Left ventricle myocardium inferior (tissue), 1 donor: ENCODE measurements around the gene GINS1. TPM values are rescaled to one million over a fixed set of nuclear protein-coding genes. Genes with fewer than 3 reads are reported as not detected.

Source experiments
- DNase-seq: peaks from one replicate; pipeline ENCODE4 v3.0.0-alpha.2; 2020
- H3K27ac ChIP-seq: fragments of 200-600 bp; replicated peaks from 2 replicates; pipeline ENCODE4 v1.8.0; 2021
- H3K27me3 ChIP-seq: fragments of 200-600 bp; 2 replicates; pipeline ENCODE4 v1.8.0; 2021; ENCODE audit warnings: low read depth
- H3K36me3 ChIP-seq: fragments of 200-600 bp; 2 replicates; pipeline ENCODE4 v1.8.0; 2021
- H3K4me1 ChIP-seq: fragments of 200-600 bp; 2 replicates; pipeline ENCODE4 v1.8.0; 2021
- H3K4me3 ChIP-seq: fragments of 200-600 bp; 2 replicates; pipeline ENCODE4 v1.8.0; 2021; ENCODE audit warnings: mild to moderate bottlenecking, moderate library complexity
- H3K9me3 ChIP-seq: fragments of 200-600 bp; replicated peaks from 2 replicates; pipeline ENCODE4 v1.8.0; 2021
- intact Hi-C: fragments of 100-400 bp; cut with micrococcal nuclease; formaldehyde crosslinking; loops from one replicate; pipeline ENCODE4 v1.11.0; 2022
- long read RNA-seq: library from polyadenylated mRNA; unstranded; transcript quantifications from one replicate; pipeline ENCODE4 v2.0.0, GENCODE V29; 2021
- total RNA-seq: library from RNA; stranded (reverse); fragmentation: NEBNext Ultra II Directional; extraction: Animal tissue kit (Norgen Biotek cat#: 25700); gene quantifications from one replicate; pipeline ENCODE4 v1.2.1, GENCODE V29; 2021
- TF ChIP-seq, protein P1 (sequence below): fragments of 200-600 bp; IDR thresholded peaks from 2 replicates; pipeline ENCODE4 v1.8.0; 2021; ENCODE audit warnings: antibody characterized with exemption, mild to moderate bottlenecking, borderline replicate concordance
- donor health status: DM: no; HTN: yes; CAD: no; lungs with severe emphysema.

GINS1 gene
- 0.41 TPM for total RNA-seq
- long read RNA-seq, result 0 reads

DNA sequence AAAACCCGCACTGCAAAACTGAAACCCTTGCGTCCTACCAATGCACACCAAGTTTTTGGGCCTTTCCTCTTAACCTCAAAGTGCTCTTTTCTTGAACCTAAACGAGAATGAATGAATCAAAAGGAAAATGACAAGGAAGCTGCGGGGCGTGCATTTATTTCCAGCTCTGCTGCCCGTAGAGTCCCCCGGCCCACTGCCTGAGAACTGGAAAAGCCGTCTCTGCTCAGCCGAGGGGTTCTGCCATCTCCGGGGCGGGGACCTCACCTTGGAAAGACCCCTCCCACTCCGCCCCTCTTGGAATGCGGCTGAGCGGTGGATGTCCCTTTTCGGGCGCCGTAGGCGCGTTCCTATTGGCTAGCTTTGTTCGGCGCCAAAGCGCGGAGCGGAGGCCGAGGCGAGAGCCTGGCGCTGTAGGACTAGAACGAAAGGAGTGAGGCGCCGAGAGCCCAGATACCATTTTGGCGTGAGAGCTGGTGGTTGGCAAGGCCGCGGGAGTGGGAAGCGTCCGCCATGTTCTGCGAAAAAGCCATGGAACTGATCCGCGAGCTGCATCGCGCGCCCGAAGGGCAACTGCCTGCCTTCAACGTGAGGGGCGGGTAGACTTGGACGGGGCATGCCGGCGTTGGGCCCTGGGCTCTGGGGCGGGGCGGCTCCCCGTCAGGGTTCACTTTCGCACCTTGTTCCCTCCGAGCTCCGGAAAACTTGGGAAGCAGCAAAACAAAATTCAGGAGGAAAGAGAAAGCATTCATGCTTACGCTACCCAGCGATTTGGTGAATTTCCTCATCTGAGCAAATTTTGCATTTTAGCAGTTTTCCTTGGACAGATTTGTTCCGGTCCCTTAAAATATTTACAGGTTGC, at the start of gene GINS1:
GINS1 (plus strand) TSS at position 363 of the 859 bp plus-strand sequence; CDS start at position 511, 148 bp downstream.
- intact Hi-C loops, result no loop called here
- peaks cover 20% of the 10 kb centered on the region for H3K9me3 ChIP-seq
- TF ChIP-seq, protein P1, sequence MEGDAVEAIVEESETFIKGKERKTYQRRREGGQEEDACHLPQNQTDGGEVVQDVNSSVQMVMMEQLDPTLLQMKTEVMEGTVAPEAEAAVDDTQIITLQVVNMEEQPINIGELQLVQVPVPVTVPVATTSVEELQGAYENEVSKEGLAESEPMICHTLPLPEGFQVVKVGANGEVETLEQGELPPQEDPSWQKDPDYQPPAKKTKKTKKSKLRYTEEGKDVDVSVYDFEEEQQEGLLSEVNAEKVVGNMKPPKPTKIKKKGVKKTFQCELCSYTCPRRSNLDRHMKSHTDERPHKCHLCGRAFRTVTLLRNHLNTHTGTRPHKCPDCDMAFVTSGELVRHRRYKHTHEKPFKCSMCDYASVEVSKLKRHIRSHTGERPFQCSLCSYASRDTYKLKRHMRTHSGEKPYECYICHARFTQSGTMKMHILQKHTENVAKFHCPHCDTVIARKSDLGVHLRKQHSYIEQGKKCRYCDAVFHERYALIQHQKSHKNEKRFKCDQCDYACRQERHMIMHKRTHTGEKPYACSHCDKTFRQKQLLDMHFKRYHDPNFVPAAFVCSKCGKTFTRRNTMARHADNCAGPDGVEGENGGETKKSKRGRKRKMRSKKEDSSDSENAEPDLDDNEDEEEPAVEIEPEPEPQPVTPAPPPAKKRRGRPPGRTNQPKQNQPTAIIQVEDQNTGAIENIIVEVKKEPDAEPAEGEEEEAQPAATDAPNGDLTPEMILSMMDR, result no peak
- no peaks in the 10 kb centered on the region for H3K27me3 ChIP-seq
- peaks cover 17% of the 10 kb centered on the region for H3K4me1 ChIP-seq
- H3K36me3 ChIP-seq, result no peaks in the 10 kb centered on the region
- peak within 1 kb of the TSS; percentile 22 for H3K27ac ChIP-seq
- peak; percentile 79 for DNase-seq
- H3K4me3 ChIP-seq, result peak within 1 kb of the TSS; percentile 75

DNA sequence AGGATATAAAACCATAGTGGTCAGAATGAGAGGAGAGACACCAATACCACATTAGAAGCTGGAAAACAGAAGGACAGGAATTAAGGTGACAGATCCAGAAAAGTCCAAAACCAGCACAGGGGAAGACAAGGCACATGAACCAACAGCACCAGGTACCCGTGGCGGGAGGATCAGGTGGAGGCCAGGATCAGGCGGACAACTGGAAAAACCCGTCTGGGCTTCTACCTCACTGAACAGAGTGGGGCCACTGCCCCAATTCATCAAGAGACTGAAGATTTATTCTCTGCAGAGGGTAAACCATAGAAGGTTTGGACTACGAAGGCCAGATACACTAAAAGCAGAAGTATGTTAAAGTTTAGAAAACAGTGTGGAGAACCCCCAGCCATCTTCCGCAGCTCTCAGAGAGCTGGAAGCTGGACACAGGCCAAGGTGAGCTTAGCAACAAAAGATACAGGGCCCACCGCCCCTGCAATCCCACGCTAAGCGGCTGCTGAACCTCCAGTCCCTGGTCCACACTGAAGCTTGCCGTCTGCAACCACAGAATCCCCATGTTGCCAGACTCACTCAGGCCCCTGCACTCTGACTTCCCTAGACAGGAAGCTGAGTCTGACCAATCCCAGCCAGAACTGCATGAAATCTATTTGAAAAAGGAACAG, 46.7 kb upstream of the GINS1 start:
- DNase-seq, result no peak
- Histone ChIP-seq H3K4me3 (no peak overlapping the region), H3K27ac (peak overlapping the region; percentile 44), H3K27me3 (no peaks in the 10 kb centered on the region), H3K4me1 (peaks cover 31% of the 10 kb centered on the region), H3K36me3 (no peaks in the 10 kb centered on the region), H3K9me3 (no peaks in the 10 kb centered on the region)
- TF ChIP-seq, protein P1, result no peak
- intact Hi-C loops, result no loop called here

DNA sequence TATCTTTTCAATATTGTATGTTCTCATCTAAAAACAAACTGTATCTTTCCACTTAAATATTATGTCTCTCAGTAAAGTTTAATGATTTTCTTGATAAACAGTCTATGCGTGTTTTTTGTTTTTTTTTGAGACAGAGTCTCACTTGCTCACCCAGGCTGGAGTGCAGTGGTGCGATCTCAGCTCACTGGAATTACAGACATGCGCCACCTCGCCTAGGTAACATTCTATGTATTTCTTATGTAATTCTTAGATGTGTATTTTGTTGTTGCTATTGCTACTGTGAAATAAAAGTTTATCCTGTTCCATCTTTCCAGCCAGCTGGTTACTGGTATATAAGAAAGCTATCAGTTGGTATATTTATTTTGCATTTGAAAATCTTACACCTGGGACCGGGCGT, 46.2 kb upstream of the GINS1 start:
- Histone ChIP-seq H3K27ac (no peak overlapping the region), H3K4me1 (peaks cover 26% of the 10 kb centered on the region), H3K9me3 (no peaks in the 10 kb centered on the region), H3K36me3 (no peaks in the 10 kb centered on the region), H3K4me3 (no peak overlapping the region), H3K27me3 (no peaks in the 10 kb centered on the region)
- intact Hi-C loops, result no loop called here
- TF ChIP-seq, protein P1, result no peak
- no peak for DNase-seq

DNA sequence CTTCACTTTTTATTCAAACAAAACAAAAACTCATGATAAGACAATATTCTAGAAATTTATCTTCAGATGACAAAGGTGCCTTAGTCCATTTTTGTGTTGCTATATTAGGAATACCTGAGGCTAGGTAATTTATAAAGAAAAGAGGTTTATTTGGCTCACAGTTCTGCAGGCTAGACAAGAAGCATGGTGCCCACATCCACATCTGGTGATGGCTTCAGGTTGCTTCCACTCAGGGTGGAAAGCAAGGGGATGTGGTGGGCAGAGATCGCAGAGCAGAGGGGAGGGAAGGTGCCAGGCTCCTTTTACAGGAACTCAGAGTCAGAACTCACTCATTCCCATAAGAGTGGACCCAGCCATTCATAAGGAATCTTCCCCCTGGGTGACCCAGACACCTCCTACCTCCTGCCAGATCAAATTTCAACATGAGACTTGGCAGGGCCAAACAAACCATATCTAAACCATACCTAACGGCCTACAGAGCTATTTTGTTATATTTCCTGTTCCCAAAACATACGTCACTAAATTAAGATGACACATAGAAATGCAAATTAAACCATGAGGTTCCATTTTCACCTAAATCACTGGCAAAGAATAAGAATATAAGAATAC, 43.2 kb upstream of the GINS1 start:
- no peak for DNase-seq
- TF ChIP-seq, protein P1, result no peak
- no peaks in the 10 kb centered on the region for H3K9me3 ChIP-seq
- intact Hi-C loops, result no loop called here
- no peak overlapping the region for H3K27ac ChIP-seq
- H3K4me3 ChIP-seq, result no peak overlapping the region
- no peaks in the 10 kb centered on the region for H3K27me3 ChIP-seq
- peaks cover 10% of the 10 kb centered on the region for H3K4me1 ChIP-seq
- no peaks in the 10 kb centered on the region for H3K36me3 ChIP-seq

DNA sequence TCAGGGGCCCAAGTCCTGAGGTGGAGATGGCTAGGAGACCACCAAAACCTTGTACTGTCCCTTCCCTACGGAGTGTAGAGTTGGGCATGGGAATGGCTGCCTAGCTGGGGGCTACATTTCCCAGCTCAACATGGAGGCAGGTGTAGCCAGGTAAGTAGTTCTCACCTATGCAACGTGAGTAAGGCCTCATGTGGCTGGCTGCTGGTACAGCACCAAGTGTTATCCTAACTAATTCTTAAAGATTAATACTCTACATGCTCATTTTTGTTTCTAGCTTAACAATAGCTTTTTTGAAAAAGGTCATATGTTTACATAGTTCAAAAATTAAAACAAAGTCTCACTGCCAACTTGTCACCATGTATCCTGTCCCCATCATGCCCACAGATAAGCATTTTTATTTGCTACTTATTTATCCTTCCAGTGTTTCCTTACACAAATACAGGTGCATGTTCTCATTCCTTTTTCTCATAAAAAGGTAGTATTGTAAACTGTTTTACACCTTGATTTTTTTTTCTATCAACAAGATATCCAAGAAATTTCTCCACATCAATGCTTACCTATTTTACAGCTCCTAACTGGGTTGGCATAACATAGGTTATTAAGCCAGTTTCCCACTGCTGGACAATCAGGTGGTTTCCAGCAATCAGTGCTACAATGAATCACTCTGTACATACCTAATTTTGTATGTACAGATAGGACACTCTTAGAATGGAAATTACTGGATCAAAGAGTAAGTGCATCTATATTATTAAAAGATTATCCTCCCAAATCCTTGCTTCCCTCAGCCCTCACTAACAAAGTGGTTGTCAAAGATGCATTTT, 42.4 kb upstream of the GINS1 start:
- Histone ChIP-seq H3K27ac (no peak overlapping the region), H3K27me3 (no peaks in the 10 kb centered on the region), H3K9me3 (no peaks in the 10 kb centered on the region), H3K4me3 (no peak overlapping the region), H3K4me1 (peaks cover 10% of the 10 kb centered on the region), H3K36me3 (no peaks in the 10 kb centered on the region)
- no peak for DNase-seq
- intact Hi-C loops, result no loop called here
- TF ChIP-seq, protein P1, result no peak
